Endothelial cell of coronary artery (primary cell): ENCODE results near the gene ANKRD20A1. TPM values are rescaled to one million over a fixed set of nuclear protein-coding genes. Genes with fewer than 3 reads are reported as not detected.

Experiments
- total RNA-seq: library from RNA; depleted of rRNA; stranded (reverse); fragments of >200 nt; gene quantifications from 2 replicates; pipeline ENCODE4 v1.2.3, GENCODE V29; 2014

The ANKRD20A1 gene
- 0.36 and 1.7 TPM in 2 replicates for total RNA-seq

GRCh38 chr9:67858871-67859270, at the start of gene ANKRD20A1:
ANKRD20A1 (plus strand) TSS chr9:67858931; CDS start chr9:67859427, 496 bp downstream.

